Measurements from ENCODE around the gene CASR.

The CASR gene

GRCh38 chr3:122310361-122310760 is 126.9 kb downstream of the CASR start:
- no peak for DNase-seq

GRCh38 chr3:122312826-122313225 is 129.4 kb downstream of the CASR start:
- DNase-seq = no peak

- DNase-seq = no peak
These were observed 129.8 kb downstream of the CASR start for GRCh38 chr3:122313281-122313680.

- DNase-seq = no peak
These were observed 130.9 kb downstream of the CASR start for GRCh38 chr3:122314228-122314876.

- DNase-seq = no peak
These were observed 132.2 kb downstream of the CASR start for GRCh38 chr3:122315619-122316018.

GRCh38 chr3:122316368-122316767 is 132.9 kb downstream of the CASR start:
- no peak for DNase-seq

- DNase-seq = no peak
These were observed 135.2 kb downstream of the CASR start for GRCh38 chr3:122318620-122319019.

GRCh38 chr3:122322095-122323075 is 138.9 kb downstream of the CASR start:
- no peak for DNase-seq

- DNase-seq = no peak
These were observed 141.4 kb downstream of the CASR start, which contains the start of gene CSTA for GRCh38 chr3:122324871-122325323. TSS of gene CSTA (plus strand) at chr3:122325248. CDS start at chr3:122325293, 45 bp downstream.

GRCh38 chr3:122325769-122326168 is 142.3 kb downstream of the CASR start:
- no peak for DNase-seq

- no peak for DNase-seq
These were observed 148.4 kb downstream of the CASR start for GRCh38 chr3:122331886-122332285.

GRCh38 chr3:122332551-122332950 is 149.1 kb downstream of the CASR start:
- no peak for DNase-seq

All from midbrain (tissue), 1 donor.